Thyroid gland (tissue), 4 donors: ENCODE measurements around the gene COL10A1.

Source experiments
- POLR2A ChIP-seq, 2 donors: fragments of 450-650 bp; IDR thresholded peaks; one replicate each; pipeline ENCODE4 v1.6.1; 2017; ENCODE audit warnings: antibody characterized with exemption in 2 of 2, mild to moderate bottlenecking in 2 of 2, moderate library complexity in 1 of 2
- TF ChIP-seq, protein P1 (sequence below), 6 experiments: fragments of 200-600 bp in 3 of 6; fragments of 450-650 bp in 3 of 6; sonication (generic) in 3 of 6; IDR thresholded peaks; one replicate each; pipeline ENCODE4 v1.5.1; 2016 to 2019; ENCODE audit warnings: antibody characterized with exemption in 6 of 6, mild to moderate bottlenecking in 2 of 6, inconsistent platforms in 1 of 6, moderate library complexity in 1 of 6

DNA sequence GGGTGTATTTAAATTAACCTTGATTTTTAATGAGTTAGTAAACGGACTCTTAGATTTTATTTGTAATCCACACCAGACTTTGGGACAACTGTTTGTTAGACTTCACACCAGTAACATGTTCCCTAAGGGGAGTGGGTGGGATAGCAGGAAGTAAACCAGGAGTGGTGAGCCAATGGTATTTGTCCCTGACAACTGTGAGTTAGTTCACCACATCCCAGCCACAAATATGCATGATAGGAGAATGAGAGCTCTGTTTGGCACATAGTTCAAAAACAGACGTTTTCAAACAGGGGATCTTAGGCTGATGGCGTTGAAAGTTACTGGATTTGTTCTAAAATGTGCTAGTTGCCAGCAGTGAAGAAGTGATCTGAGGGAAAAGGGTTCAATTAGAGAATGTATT is 18.7 kb upstream of the COL10A1 start:
- TF ChIP-seq, protein P1, sequence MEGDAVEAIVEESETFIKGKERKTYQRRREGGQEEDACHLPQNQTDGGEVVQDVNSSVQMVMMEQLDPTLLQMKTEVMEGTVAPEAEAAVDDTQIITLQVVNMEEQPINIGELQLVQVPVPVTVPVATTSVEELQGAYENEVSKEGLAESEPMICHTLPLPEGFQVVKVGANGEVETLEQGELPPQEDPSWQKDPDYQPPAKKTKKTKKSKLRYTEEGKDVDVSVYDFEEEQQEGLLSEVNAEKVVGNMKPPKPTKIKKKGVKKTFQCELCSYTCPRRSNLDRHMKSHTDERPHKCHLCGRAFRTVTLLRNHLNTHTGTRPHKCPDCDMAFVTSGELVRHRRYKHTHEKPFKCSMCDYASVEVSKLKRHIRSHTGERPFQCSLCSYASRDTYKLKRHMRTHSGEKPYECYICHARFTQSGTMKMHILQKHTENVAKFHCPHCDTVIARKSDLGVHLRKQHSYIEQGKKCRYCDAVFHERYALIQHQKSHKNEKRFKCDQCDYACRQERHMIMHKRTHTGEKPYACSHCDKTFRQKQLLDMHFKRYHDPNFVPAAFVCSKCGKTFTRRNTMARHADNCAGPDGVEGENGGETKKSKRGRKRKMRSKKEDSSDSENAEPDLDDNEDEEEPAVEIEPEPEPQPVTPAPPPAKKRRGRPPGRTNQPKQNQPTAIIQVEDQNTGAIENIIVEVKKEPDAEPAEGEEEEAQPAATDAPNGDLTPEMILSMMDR (IDR thresholded peaks at IDR 0.05), result no peak
- no peak for TF ChIP-seq POLR2A (IDR thresholded peaks at IDR 0.05)
